Activated CD4-positive, alpha-beta memory T cell treated with anti-CD3 and anti-CD28 coated beads for 36 hours (primary cell): Measurements from ENCODE around the gene PAMR1. TPM values are rescaled to one million over a fixed set of nuclear protein-coding genes. Genes with fewer than 3 reads are reported as not detected.

ENCODE experiments used
- CTCF ChIA-PET: fragments of 350-600 bp; sonication (Branson Sonifier 250); formaldehyde crosslinking; loops from one replicate; lab custom pipeline; 2021; ENCODE audit warnings: antibody characterized with exemption, inconsistent platforms; lab: Charles Lee
- POLR2A ChIA-PET: fragments of 350-600 bp; sonication (Branson Sonifier 250); formaldehyde crosslinking; loops from one replicate; lab custom pipeline; 2021; ENCODE audit warnings: antibody characterized with exemption; lab: Charles Lee
- DNase-seq: peaks from one replicate; pipeline ENCODE4 v3.0.0-alpha.2; 2020
- H3K27ac Mint-ChIP-seq: one replicate; pipeline ENCODE4 v1.8.0; 2021; ENCODE audit warnings: mixed read lengths
- H3K27me3 Mint-ChIP-seq: one replicate; pipeline ENCODE4 v1.8.0; 2021; ENCODE audit warnings: mixed read lengths
- H3K36me3 Mint-ChIP-seq: one replicate; pipeline ENCODE4 v1.8.0; 2021; ENCODE audit warnings: mixed read lengths
- H3K4me1 Mint-ChIP-seq: one replicate; pipeline ENCODE4 v1.8.0; 2021; ENCODE audit warnings: low read depth, mixed read lengths
- H3K4me3 Mint-ChIP-seq: one replicate; pipeline ENCODE4 v1.8.0; 2021; ENCODE audit warnings: mild to moderate bottlenecking, mixed read lengths
- H3K9me3 Mint-ChIP-seq: one replicate; pipeline ENCODE4 v1.8.0; 2021; ENCODE audit warnings: mixed read lengths
- intact Hi-C: fragments of 100-400 bp; cut with micrococcal nuclease; formaldehyde crosslinking; loops from one replicate; pipeline ENCODE4 v1.15.1; 2023
- total RNA-seq, 2 experiments: library from RNA; stranded (reverse); gene quantifications; one replicate each; pipeline ENCODE4 v1.2.3, GENCODE V29; 2021

Gene PAMR1
- total RNA-seq, 2 experiments from 2014 or later = not detected

- ChIA-PET POLR2A (interaction anchor here (0.6 kb wide), 1 partner anchor 37 kb away, joined by 3 read pairs; no protein-coding TSS in a partner anchor), CTCF (no interaction called here)
- Mint-ChIP-seq H3K4me1 (no peaks in the 10 kb centered on the region), H3K36me3 (no peaks in the 10 kb centered on the region), H3K27ac (no peak overlapping the region), H3K9me3 (no peaks in the 10 kb centered on the region), H3K4me3 (no peak overlapping the region), H3K27me3 (peaks cover 24% of the 10 kb centered on the region)
- no peak for DNase-seq
- intact Hi-C loops = no loop called here
Observed at GRCh38 chr11:35466058-35466457, 59.4 kb downstream of the PAMR1 start.

GRCh38 chr11:35464308-35464707, 61.1 kb downstream of the PAMR1 start:
- Mint-ChIP-seq H3K9me3 (no peaks in the 10 kb centered on the region), H3K27me3 (peaks cover 24% of the 10 kb centered on the region), H3K36me3 (no peaks in the 10 kb centered on the region), H3K4me1 (no peaks in the 10 kb centered on the region), H3K4me3 (no peak overlapping the region), H3K27ac (no peak overlapping the region)
- POLR2A ChIA-PET = no interaction called here
- no peak for DNase-seq
- intact Hi-C loops = no loop called here
- CTCF ChIA-PET = no interaction called here

- no peaks in the 10 kb centered on the region for H3K4me1 Mint-ChIP-seq
- no peaks in the 10 kb centered on the region for H3K9me3 Mint-ChIP-seq
- intact Hi-C loops = no loop called here
- H3K36me3 Mint-ChIP-seq = no peaks in the 10 kb centered on the region
- H3K27ac Mint-ChIP-seq = no peak overlapping the region
- H3K27me3 Mint-ChIP-seq = peaks cover 23% of the 10 kb centered on the region
- ChIA-PET CTCF (no interaction called here), POLR2A (no interaction called here)
- DNase-seq = no peak
- H3K4me3 Mint-ChIP-seq = no peak overlapping the region
Observed at GRCh38 chr11:35463331-35463751, 62.1 kb downstream of the PAMR1 start.

GRCh38 chr11:35461917-35462538, 63.4 kb downstream of the PAMR1 start:
- POLR2A ChIA-PET = interaction anchor here (0.6 kb wide), 1 partner anchor 23 kb away, joined by 4 read pairs; no protein-coding TSS in a partner anchor
- Mint-ChIP-seq H3K36me3 (no peaks in the 10 kb centered on the region), H3K9me3 (no peaks in the 10 kb centered on the region), H3K27me3 (peaks cover 12% of the 10 kb centered on the region), H3K27ac (no peak overlapping the region), H3K4me1 (no peaks in the 10 kb centered on the region), H3K4me3 (no peak overlapping the region)
- CTCF ChIA-PET = no interaction called here
- intact Hi-C loops = no loop called here
- DNase-seq = no peak

- Mint-ChIP-seq H3K9me3 (no peaks in the 10 kb centered on the region), H3K4me3 (no peak overlapping the region), H3K4me1 (no peaks in the 10 kb centered on the region), H3K27ac (no peak overlapping the region), H3K36me3 (no peaks in the 10 kb centered on the region), H3K27me3 (peaks cover 7% of the 10 kb centered on the region)
- DNase-seq = no peak
- ChIA-PET POLR2A (no interaction called here), CTCF (no interaction called here)
- intact Hi-C loops = no loop called here
Observed at GRCh38 chr11:35459489-35459888, 65.9 kb downstream of the PAMR1 start.

GRCh38 chr11:35458846-35459245, 66.6 kb downstream of the PAMR1 start:
- Mint-ChIP-seq H3K4me1 (no peaks in the 10 kb centered on the region), H3K27me3 (peaks cover 5% of the 10 kb centered on the region), H3K36me3 (no peaks in the 10 kb centered on the region), H3K9me3 (no peaks in the 10 kb centered on the region), H3K4me3 (no peak overlapping the region), H3K27ac (no peak overlapping the region)
- ChIA-PET CTCF (no interaction called here), POLR2A (no interaction called here)
- no peak for DNase-seq
- intact Hi-C loops = no loop called here

DNA sequence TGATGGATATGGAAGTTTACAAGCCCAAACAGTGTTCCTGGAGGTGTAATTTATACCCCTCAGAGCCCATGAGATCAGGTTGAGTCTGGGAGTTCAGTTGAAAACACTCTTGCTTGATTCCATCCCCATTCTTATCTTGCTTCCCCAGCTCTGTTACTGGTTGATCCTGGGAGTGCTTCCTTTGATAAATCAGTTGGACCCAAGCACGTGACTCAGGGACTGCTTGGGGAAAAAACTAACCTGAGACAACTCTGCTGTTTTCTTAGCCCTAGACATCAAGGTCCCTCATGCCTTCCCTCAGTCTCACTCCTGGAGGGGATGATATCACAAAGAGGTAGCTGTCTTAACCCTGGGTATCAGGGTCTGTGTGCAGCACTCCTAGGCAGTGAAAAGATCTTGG, 71.1 kb downstream of the PAMR1 start:
- intact Hi-C loops = no loop called here
- ChIA-PET CTCF (no interaction called here), POLR2A (no interaction called here)
- Mint-ChIP-seq H3K4me1 (no peaks in the 10 kb centered on the region), H3K27ac (no peak overlapping the region), H3K9me3 (no peaks in the 10 kb centered on the region), H3K36me3 (no peaks in the 10 kb centered on the region), H3K4me3 (no peak overlapping the region), H3K27me3 (peaks cover 14% of the 10 kb centered on the region)
- DNase-seq = no peak

DNA sequence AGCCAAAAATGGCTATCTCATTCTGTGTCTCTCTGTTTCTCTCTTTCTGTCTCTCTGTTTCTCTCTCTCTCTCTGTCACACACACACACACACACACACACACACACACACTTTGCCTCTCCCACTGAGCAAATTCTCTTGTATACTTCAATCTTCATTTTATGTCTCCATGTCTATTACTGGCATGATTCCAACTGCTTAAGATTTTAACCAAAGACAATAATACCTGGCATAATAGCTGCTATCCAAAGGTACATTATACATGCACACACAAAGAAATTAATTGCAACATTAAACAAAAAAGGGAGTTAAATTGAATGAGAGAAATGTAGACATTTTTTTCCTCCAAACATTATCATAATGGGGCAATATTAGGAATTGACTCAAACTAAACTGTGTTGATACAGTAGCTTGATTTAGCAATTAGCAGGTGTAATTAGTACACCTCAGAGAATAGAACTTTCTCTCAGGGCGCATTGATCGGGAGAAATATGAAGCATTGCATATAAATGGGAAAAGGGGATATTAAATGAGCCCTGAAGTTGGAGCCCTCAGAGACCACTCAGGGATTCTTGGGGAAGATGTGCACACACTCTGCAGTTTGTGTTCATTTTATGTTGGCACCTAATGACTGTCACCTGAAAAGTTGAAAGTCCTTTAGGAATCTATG, 88.7 kb downstream of the PAMR1 start:
- H3K9me3 Mint-ChIP-seq = no peaks in the 10 kb centered on the region
- H3K36me3 Mint-ChIP-seq = no peaks in the 10 kb centered on the region
- intact Hi-C loops = no loop called here
- H3K27ac Mint-ChIP-seq = no peak overlapping the region
- ChIA-PET POLR2A (no interaction called here), CTCF (no interaction called here)
- no peak for DNase-seq
- H3K4me3 Mint-ChIP-seq = no peak overlapping the region
- H3K4me1 Mint-ChIP-seq = no peaks in the 10 kb centered on the region
- H3K27me3 Mint-ChIP-seq = peaks cover 32% of the 10 kb centered on the region

GRCh38 chr11:35433588-35433987, 91.8 kb downstream of the PAMR1 start:
- no peaks in the 10 kb centered on the region for H3K9me3 Mint-ChIP-seq
- no peaks in the 10 kb centered on the region for H3K4me1 Mint-ChIP-seq
- no peaks in the 10 kb centered on the region for H3K36me3 Mint-ChIP-seq
- H3K4me3 Mint-ChIP-seq = no peak overlapping the region
- peaks cover 30% of the 10 kb centered on the region for H3K27me3 Mint-ChIP-seq
- intact Hi-C loops = no loop called here
- no peak for DNase-seq
- H3K27ac Mint-ChIP-seq = no peak overlapping the region
- POLR2A ChIA-PET = no interaction called here
- CTCF ChIA-PET = no interaction called here

DNA sequence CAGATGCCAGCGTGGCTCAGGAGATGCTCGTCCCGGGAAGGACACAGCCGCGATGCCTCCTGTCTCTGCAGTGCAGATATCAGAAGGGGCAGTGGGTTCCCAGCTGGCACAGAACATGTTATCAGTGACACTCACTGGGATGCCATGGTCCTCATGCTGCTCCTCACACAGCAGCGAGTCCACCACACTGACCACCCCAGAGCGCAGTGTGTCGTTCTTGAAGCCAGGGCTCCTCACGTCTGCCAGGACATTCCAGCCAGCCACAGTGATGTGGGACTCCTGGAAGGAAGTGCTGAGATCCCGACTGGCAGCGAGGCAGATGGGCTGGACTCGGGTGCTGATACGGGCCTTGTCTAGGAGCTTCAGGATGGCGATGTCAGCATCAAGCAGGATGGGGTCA, 93.0 kb downstream of the PAMR1 start:
- POLR2A ChIA-PET = no interaction called here
- intact Hi-C loops = no loop called here
- no peaks in the 10 kb centered on the region for H3K4me1 Mint-ChIP-seq

DNA sequence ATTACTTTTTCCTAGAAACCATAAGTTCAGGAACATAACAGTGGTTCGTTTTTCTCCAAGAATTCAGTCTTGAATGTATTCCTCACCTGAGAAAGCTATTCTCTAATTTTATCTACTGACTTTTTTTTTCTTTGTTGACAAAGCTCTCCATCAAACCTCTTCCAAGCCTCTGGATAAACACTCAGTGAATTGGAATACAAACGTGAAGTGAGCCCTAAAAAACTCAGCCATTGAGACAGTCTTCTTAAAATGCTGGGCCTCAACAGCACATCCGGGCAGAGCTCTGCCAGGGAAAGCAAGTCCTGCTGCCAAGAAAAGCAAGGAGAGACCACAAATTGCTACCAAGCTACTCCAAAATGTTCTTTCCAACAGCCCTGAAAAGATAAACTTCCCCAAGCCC, 98.3 kb downstream of the PAMR1 start:
- Mint-ChIP-seq H3K36me3 (no peaks in the 10 kb centered on the region), H3K4me1 (no peaks in the 10 kb centered on the region), H3K27me3 (peaks cover 37% of the 10 kb centered on the region), H3K4me3 (no peak overlapping the region), H3K9me3 (no peaks in the 10 kb centered on the region), H3K27ac (no peak overlapping the region)
- intact Hi-C loops = no loop called here
- ChIA-PET CTCF (no interaction called here), POLR2A (no interaction called here)
- no peak for DNase-seq

More for the DNA sequence above, 93.0 kb downstream of the PAMR1 start:
- Mint-ChIP-seq H3K27ac (no peak overlapping the region), H3K27me3 (peaks cover 35% of the 10 kb centered on the region), H3K4me3 (no peak overlapping the region), H3K36me3 (no peaks in the 10 kb centered on the region), H3K9me3 (no peaks in the 10 kb centered on the region)
- CTCF ChIA-PET = interaction anchor here (0.6 kb wide), 1 partner anchor 55 kb away, joined by 3 read pairs; no protein-coding TSS in a partner anchor
- DNase-seq = no peak

DNA sequence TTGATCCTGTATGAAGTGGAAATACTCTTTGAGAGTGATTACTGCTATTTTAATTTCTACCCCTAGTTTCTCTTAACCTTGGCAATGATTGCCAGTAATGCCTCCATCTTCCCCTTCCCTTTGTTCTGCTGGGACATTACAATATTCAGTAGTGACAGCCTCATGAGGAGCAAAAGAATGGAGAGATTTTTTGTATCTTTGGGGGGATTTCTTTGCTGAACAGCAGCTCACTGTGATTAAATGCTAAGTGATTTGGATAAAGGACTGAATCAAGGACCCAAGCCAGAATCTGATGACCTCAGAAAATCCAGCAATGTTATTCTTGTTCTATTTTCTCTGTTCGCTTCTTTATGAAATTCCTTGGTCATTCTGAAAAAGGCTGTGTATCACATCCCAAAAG, 99.1 kb downstream of the PAMR1 start:
- no peak overlapping the region for H3K4me3 Mint-ChIP-seq
- H3K36me3 Mint-ChIP-seq = no peaks in the 10 kb centered on the region
- peaks cover 42% of the 10 kb centered on the region for H3K27me3 Mint-ChIP-seq
- CTCF ChIA-PET = interaction anchor here (1.1 to 1.2 kb wide), 2 partner anchors 15 to 500 kb away, joined by 3 read pairs; no protein-coding TSS in a partner anchor
- no peaks in the 10 kb centered on the region for H3K9me3 Mint-ChIP-seq
- no peak overlapping the region for H3K27ac Mint-ChIP-seq
- no peak for DNase-seq
- POLR2A ChIA-PET = no interaction called here
- no peaks in the 10 kb centered on the region for H3K4me1 Mint-ChIP-seq
- intact Hi-C loops = no loop called here
